Mammary microvascular endothelial cell (primary cell): Measurements from ENCODE around the gene SPAG9. TPM values are rescaled to one million over a fixed set of nuclear protein-coding genes. Genes with fewer than 3 reads are reported as not detected.

ENCODE experiments used
- total RNA-seq: library from RNA; depleted of rRNA; stranded (reverse); fragments of >200 nt; gene quantifications from 2 replicates; pipeline ENCODE4 v1.2.3, GENCODE V29; 2015

The SPAG9 gene, protein sequence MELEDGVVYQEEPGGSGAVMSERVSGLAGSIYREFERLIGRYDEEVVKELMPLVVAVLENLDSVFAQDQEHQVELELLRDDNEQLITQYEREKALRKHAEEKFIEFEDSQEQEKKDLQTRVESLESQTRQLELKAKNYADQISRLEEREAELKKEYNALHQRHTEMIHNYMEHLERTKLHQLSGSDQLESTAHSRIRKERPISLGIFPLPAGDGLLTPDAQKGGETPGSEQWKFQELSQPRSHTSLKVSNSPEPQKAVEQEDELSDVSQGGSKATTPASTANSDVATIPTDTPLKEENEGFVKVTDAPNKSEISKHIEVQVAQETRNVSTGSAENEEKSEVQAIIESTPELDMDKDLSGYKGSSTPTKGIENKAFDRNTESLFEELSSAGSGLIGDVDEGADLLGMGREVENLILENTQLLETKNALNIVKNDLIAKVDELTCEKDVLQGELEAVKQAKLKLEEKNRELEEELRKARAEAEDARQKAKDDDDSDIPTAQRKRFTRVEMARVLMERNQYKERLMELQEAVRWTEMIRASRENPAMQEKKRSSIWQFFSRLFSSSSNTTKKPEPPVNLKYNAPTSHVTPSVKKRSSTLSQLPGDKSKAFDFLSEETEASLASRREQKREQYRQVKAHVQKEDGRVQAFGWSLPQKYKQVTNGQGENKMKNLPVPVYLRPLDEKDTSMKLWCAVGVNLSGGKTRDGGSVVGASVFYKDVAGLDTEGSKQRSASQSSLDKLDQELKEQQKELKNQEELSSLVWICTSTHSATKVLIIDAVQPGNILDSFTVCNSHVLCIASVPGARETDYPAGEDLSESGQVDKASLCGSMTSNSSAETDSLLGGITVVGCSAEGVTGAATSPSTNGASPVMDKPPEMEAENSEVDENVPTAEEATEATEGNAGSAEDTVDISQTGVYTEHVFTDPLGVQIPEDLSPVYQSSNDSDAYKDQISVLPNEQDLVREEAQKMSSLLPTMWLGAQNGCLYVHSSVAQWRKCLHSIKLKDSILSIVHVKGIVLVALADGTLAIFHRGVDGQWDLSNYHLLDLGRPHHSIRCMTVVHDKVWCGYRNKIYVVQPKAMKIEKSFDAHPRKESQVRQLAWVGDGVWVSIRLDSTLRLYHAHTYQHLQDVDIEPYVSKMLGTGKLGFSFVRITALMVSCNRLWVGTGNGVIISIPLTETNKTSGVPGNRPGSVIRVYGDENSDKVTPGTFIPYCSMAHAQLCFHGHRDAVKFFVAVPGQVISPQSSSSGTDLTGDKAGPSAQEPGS (N-terminal part only)
- 60.3 and 63.4 TPM in 2 replicates for total RNA-seq

DNA sequence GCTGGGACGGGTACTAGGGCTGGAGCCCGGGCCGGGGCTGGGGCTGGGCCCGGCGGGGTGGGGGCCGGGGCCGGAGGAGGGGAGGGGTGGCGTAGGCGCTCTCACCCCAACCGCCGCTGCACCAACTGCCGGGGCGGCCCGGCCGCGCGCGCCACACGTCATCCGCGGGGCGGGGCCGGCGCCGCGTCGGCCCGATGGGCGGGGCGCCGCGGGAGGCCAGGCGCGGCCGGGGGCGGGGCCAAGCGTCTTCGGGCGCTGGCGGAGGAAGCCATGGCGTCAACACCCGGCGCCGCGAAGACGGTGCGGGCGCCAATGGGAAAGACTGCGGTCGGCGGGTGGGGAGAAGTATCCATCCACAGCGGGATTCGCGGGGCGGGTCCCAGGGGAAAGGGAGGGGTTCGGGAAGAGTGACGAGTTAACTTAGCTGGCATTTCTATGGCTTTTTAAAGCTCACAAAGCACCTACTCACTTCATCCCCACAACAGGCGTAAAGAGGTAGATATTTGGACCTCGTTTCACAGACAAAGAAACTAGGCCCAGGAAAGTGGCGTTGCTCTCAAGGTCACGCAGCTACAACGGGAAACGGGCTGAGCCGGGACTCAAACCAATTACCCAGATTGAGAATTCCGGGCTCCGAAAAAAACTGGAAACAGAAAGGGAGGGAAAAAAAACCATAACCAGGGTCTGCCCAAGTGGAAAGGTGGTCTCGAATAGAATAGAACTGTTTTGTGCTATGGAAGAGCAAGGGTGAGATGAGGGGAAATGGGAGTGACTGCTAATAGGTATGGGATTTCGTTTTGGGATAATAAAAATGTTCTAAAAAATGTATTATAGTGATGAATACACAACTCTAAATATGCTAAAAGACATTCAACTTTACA lies at the start of gene SPAG9:
SPAG9 (minus strand) TSS at position 130 of the 881 bp plus-strand sequence. CDS start 212 bp downstream, outside the sequence.

DNA sequence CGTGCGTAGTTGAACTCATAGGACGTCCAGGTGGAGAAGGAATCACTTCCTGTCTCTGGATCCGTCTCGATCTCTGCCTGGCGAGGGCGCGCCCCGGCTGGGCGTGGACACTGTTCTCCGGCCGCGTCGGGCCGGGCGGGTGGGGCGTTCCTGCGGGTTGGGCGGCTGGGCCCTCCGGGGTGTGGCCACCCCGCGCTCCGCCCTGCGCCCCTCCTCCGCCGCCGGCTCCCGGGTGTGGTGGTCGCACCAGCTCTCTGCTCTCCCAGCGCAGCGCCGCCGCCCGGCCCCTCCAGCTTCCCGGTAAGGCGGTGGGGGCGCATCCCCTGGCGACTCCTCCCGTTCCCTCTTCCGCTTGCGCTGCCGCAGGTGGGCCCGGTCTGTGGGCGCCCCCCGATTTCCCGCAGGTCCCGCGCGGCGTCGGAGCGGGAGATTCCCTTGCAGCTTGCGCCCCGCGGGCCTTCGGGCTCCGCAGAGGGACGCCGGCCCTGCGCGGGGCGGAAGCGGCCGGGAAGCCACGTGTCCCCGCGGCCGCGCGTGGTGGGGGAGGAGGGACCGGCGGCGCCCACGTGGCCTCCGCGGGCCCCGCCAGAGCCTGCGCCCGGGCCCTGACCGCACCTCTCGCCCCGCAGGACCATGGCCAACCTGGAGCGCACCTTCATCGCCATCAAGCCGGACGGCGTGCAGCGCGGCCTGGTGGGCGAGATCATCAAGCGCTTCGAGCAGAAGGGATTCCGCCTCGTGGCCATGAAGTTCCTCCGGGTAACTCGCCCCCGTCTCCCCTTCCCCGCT lies 45.7 kb upstream of the SPAG9 start, which contains the start of gene NME2:
NME2 (plus strand) TSS at position 214 of the 789 bp plus-strand sequence; CDS start at position 634, 420 bp downstream.

DNA sequence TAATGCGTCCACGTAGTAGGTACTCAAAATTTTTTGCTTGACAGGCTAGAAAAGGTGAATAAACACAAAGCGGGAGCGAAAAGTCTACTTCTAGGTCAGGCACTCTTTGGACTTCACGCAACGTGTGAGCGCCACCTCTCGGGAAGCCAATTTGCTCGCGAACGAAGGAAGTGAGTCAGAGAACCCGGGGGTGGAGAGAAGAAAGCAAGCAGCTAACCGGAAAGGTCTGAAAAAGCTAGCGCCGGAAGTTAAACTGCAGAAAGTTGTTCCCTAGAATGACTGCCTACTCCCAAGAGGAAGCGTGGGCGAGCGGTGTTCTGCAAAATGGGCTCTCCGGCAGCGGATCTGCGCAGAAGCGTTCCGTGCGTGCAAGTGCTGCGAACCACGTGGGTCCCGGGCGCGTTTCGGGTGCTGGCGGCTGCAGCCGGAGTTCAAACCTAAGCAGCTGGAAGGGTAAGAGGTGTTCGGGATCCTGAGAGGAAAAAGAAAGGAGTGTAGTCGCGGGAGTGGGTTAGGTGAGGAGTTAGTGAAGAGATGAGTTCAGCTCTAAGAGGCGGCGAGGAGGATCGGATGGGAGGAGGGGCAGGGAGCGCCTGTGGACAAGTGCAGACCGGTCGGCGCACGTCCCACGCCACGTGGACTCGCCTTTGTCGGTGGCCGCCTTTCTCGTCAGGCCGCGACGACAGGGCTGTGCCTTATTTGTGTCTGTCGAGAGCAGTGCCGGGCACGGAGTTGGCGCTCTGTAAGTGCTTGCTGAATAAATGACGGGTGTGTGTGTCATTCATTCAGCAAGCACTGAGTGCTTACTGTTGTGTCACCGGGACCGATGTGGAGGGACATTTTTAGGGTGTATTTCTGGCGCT lies 32.8 kb upstream of the SPAG9 start, which contains the start of gene NME1:
NME1 (plus strand) TSS at position 350 of the 863 bp plus-strand sequence. CDS start 2,096 bp downstream, outside the sequence.

Other genes with a start within 250 kb of the SPAG9 start
- 388 and 400 TPM in 2 replicates for gene NME1, start 32.7 kb upstream of the SPAG9 start, total RNA-seq
- 872 and 888 TPM in 2 replicates for gene NME2, start 45.5 kb upstream of the SPAG9 start, total RNA-seq
- gene MBTD1, start 139.2 kb upstream of the SPAG9 start, total RNA-seq, result 2.3 and 3.1 TPM in 2 replicates
- gene UTP18, start 139.7 kb upstream of the SPAG9 start, total RNA-seq, result 45.2 and 48.6 TPM in 2 replicates